Endothelial cell of umbilical vein (primary cell): ENCODE results near the gene C6orf58.

Experiments
- EZH2 ChIP-seq: IDR thresholded peaks from 2 replicates; pipeline ENCODE4 v1.6.1; 2012; ENCODE audit warnings: borderline replicate concordance, low read depth, mild to moderate bottlenecking, moderate library complexity, low read length, inconsistent platforms; ENCODE audit not compliant: severe bottlenecking
- FOS ChIP-seq: IDR thresholded peaks from 2 replicates; pipeline ENCODE4 v1.6.1; 2011; ENCODE audit warnings: mild to moderate bottlenecking, low read length, moderate library complexity, borderline replicate concordance; ENCODE audit not compliant: insufficient read depth
- MYC ChIP-seq: IDR thresholded peaks from one replicate; pipeline ENCODE4 v1.6.1; 2011; ENCODE audit warnings: mild to moderate bottlenecking, low read depth, low read length
- POLR2A ChIP-seq: IDR thresholded peaks from 2 replicates; pipeline ENCODE4 v1.6.1; 2012; ENCODE audit warnings: low read depth, mild to moderate bottlenecking, control low read depth, low read length
- POLR2AphosphoS5 ChIP-seq: IDR thresholded peaks from 2 replicates; pipeline ENCODE4 v1.6.1; 2012; ENCODE audit warnings: low read depth, mild to moderate bottlenecking, control low read depth, low read length, moderate library complexity; ENCODE audit not compliant: insufficient read depth
- TF ChIP-seq, protein P1 (sequence below), 2 donors: IDR thresholded peaks; 1 replicate in 1 of 2; 2 replicates in 1 of 2; pipeline ENCODE4 v1.5.1; 2011; ENCODE audit warnings: low read length in 2 of 2, mild to moderate bottlenecking in 2 of 2, moderate library complexity in 2 of 2, control low read depth in 1 of 2, inconsistent platforms in 1 of 2, low read depth in 1 of 2; ENCODE audit not compliant: insufficient read depth in 1 of 2; ENCODE audit errors: extremely low read depth in 1 of 2
- TF ChIP-seq, protein P2 (sequence below): IDR thresholded peaks from 2 replicates; pipeline ENCODE4 v1.6.1; 2011; ENCODE audit not compliant: insufficient read depth, insufficient read length

DNA sequence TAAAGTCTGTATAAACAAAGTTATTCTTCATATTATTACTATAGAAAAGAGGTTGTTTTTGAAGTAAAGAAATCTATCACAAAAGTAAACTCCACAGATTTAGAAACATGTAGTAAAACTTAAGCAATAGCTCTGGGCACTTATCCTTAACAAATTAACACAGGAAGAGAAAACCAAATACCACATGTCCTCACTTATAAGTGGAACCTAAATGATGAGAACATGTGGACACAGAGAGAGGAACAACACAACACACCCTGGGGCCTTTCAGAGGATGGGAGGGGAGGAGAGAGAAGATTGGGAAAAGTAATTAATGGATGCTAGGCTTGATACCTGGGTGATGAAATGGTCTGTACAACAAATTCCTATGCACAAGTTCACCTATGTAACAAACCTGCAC is 57.2 kb downstream of the C6orf58 start:
- TF ChIP-seq, protein P1, sequence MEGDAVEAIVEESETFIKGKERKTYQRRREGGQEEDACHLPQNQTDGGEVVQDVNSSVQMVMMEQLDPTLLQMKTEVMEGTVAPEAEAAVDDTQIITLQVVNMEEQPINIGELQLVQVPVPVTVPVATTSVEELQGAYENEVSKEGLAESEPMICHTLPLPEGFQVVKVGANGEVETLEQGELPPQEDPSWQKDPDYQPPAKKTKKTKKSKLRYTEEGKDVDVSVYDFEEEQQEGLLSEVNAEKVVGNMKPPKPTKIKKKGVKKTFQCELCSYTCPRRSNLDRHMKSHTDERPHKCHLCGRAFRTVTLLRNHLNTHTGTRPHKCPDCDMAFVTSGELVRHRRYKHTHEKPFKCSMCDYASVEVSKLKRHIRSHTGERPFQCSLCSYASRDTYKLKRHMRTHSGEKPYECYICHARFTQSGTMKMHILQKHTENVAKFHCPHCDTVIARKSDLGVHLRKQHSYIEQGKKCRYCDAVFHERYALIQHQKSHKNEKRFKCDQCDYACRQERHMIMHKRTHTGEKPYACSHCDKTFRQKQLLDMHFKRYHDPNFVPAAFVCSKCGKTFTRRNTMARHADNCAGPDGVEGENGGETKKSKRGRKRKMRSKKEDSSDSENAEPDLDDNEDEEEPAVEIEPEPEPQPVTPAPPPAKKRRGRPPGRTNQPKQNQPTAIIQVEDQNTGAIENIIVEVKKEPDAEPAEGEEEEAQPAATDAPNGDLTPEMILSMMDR (IDR thresholded peaks at IDR 0.05; ENCODE audit: extremely low read depth in 1 of 2, insufficient read depth in 1 of 2, low read depth in 1 of 2, low read length in 2 of 2), result no peak
- TF ChIP-seq EZH2, result no peak
- no peak for TF ChIP-seq POLR2A
- no peak for TF ChIP-seq MYC
- TF ChIP-seq, protein P2, sequence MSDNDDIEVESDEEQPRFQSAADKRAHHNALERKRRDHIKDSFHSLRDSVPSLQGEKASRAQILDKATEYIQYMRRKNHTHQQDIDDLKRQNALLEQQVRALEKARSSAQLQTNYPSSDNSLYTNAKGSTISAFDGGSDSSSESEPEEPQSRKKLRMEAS, result no peak
- TF ChIP-seq FOS, result no peak
- no peak for TF ChIP-seq POLR2AphosphoS5
